A673 (cell line): ENCODE results near the gene HSD17B4. TPM values are rescaled to one million over a fixed set of nuclear protein-coding genes. Genes with fewer than 3 reads are reported as not detected.

Source experiments
- BruUV-seq: library from RNA; stranded (reverse); fragments of 400-500 nt; replicated peaks from 2 replicates; lab custom pipeline; 2021; lab: Mats Ljungman, UMichigan
- CTCF ChIA-PET: fragments of 300-600 bp; sonication (Branson Sonifier 250); formaldehyde crosslinking; loops from one replicate; lab custom pipeline; 2022; ENCODE audit warnings: antibody characterized with exemption; lab: Charles Lee
- POLR2A ChIA-PET: fragments of 300-600 bp; sonication (Branson Sonifier 250); formaldehyde crosslinking; loops from one replicate; lab custom pipeline; 2022; ENCODE audit warnings: antibody characterized with exemption; ENCODE audit not compliant: low non-redundant PET; lab: Charles Lee
- DNase-seq: peaks from one replicate; pipeline ENCODE4 v3.0.0-alpha.2; 2015; ENCODE audit warnings: low spot score
- H3K27ac ChIP-seq: fragments of 200-600 bp; sonication (generic); 2 replicates; pipeline ENCODE4 v1.5.1; 2016; ENCODE audit warnings: mixed run types, low read depth, mild to moderate bottlenecking, mixed read lengths, antibody characterized with exemption, low read length; ENCODE audit not compliant: poor library complexity, severe bottlenecking
- H3K27me3 ChIP-seq: fragments of 200-600 bp; sonication (generic); replicated peaks from 2 replicates; pipeline ENCODE4 v1.6.1; 2017; ENCODE audit warnings: mixed run types, low read depth, mild to moderate bottlenecking, mixed read lengths, antibody characterized with exemption, low read length; ENCODE audit not compliant: insufficient read depth, poor library complexity
- H3K36me3 ChIP-seq: fragments of 200-600 bp; sonication (generic); 2 replicates; pipeline ENCODE4 v1.6.1; 2016; ENCODE audit warnings: mixed run types, mild to moderate bottlenecking, mixed read lengths, antibody characterized with exemption, low read length; ENCODE audit not compliant: insufficient read depth, poor library complexity, severe bottlenecking
- H3K4me1 ChIP-seq: fragments of 200-600 bp; sonication (generic); 2 replicates; pipeline ENCODE4 v1.6.1; 2017; ENCODE audit warnings: mixed run types, mild to moderate bottlenecking, mixed read lengths, antibody characterized with exemption, low read length; ENCODE audit not compliant: insufficient read depth, poor library complexity, severe bottlenecking
- H3K4me3 ChIP-seq: fragments of 200-600 bp; sonication (generic); 2 replicates; pipeline ENCODE4 v1.5.1; 2016; ENCODE audit warnings: low read depth, mixed run types, mild to moderate bottlenecking, mixed read lengths, low read length; ENCODE audit not compliant: poor library complexity, severe bottlenecking
- H3K9me3 ChIP-seq: fragments of 200-600 bp; sonication (generic); 2 replicates; pipeline ENCODE4 v1.6.1; 2016; ENCODE audit warnings: mixed run types, low read depth, mild to moderate bottlenecking, mixed read lengths, antibody characterized with exemption, low read length; ENCODE audit not compliant: poor library complexity, severe bottlenecking
- EZH2 ChIP-seq: fragments of 200-600 bp; sonication (generic); IDR thresholded peaks from 2 replicates; pipeline ENCODE4 v1.6.1; 2017; ENCODE audit warnings: borderline replicate concordance, low read depth, mild to moderate bottlenecking, mixed read lengths, antibody characterized with exemption, low read length; ENCODE audit not compliant: poor library complexity, severe bottlenecking
- intact Hi-C: fragments of 100-400 bp; cut with micrococcal nuclease; formaldehyde crosslinking; loops from one replicate; pipeline ENCODE4 v1.10.0; 2022; ENCODE audit not compliant: unreplicated experiment
- total RNA-seq: library from RNA; stranded (reverse); gene quantifications from 2 replicates; pipeline ENCODE4 v1.2.3, GENCODE V29; 2021
- TF ChIP-seq, protein P1 (sequence below): fragments of 300-800, 200-600 bp; sonication (generic); conservative IDR thresholded peaks from 2 replicates; pipeline ENCODE4 v1.5.1; 2017; ENCODE audit warnings: low read depth, mild to moderate bottlenecking, antibody characterized with exemption, low read length, moderate library complexity, mixed read lengths

The HSD17B4 gene
- total RNA-seq, 1 experiment from 2014 or later: 140 TPM

DNA sequence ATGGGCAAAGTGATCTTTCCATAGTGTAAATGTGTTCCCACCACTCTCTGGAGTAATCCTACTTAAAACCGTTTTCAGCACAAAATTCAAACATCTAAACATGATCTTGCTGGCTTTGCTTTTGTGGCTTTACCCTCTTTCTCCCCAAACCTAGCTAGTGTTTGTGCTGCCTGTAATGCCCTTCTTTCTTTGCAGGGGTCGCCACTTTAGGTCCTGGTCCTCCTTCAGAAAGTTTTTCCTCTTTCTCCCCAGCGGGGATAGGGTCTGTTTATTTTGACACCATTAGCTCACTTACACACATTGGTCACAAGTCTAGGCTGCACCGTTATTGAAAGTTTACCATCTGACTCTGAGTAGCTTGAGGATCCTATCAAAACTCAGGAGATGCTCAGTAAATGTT, 736 bp upstream of the HSD17B4 start:
- Histone ChIP-seq H3K27ac (no peak overlapping the region), H3K9me3 (no peaks in the 10 kb centered on the region), H3K27me3 (no peaks in the 10 kb centered on the region), H3K4me3 (no peak overlapping the region), H3K4me1 (peaks cover 6% of the 10 kb centered on the region), H3K36me3 (no peaks in the 10 kb centered on the region)
- no peak for DNase-seq
- ChIA-PET CTCF (no interaction called here), POLR2A (interaction anchor here (0.6 kb wide), 1 partner anchor 36 kb away, joined by 24 read pairs; no protein-coding TSS in a partner anchor)
- no TSS peak for BruUV-seq
- intact Hi-C loops: no loop called here
- TF ChIP-seq, protein P1, sequence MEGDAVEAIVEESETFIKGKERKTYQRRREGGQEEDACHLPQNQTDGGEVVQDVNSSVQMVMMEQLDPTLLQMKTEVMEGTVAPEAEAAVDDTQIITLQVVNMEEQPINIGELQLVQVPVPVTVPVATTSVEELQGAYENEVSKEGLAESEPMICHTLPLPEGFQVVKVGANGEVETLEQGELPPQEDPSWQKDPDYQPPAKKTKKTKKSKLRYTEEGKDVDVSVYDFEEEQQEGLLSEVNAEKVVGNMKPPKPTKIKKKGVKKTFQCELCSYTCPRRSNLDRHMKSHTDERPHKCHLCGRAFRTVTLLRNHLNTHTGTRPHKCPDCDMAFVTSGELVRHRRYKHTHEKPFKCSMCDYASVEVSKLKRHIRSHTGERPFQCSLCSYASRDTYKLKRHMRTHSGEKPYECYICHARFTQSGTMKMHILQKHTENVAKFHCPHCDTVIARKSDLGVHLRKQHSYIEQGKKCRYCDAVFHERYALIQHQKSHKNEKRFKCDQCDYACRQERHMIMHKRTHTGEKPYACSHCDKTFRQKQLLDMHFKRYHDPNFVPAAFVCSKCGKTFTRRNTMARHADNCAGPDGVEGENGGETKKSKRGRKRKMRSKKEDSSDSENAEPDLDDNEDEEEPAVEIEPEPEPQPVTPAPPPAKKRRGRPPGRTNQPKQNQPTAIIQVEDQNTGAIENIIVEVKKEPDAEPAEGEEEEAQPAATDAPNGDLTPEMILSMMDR: no peak
- TF ChIP-seq EZH2: no peak

DNA sequence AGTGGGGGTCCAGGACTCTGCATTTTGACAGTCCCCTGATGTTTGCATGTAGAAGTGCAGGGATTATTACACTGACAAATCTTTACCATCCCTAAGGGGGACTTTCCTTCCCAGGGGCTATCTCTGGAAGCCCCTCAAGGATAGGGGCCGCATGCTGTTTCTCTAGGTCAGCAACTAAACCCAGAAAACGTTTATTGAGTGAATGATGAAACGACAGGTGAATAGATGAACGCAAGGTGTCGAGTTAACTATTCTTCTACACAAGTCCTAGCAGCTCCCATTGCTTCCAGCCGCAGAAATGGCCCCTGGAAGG, 281 bp upstream of the HSD17B4 start:
- intact Hi-C loops: no loop called here
- no peaks in the 10 kb centered on the region for H3K36me3 ChIP-seq
- ChIA-PET POLR2A (no interaction called here), CTCF (no interaction called here)
- no TSS peak for BruUV-seq
- TF ChIP-seq, protein P1: no peak
- TF ChIP-seq EZH2: no peak
- peak overlapping the region; percentile 89 for H3K4me3 ChIP-seq
- DNase-seq: no peak
- H3K4me1 ChIP-seq: peaks cover 6% of the 10 kb centered on the region
- no peaks in the 10 kb centered on the region for H3K9me3 ChIP-seq
- H3K27ac ChIP-seq: no peak overlapping the region
- no peaks in the 10 kb centered on the region for H3K27me3 ChIP-seq

DNA sequence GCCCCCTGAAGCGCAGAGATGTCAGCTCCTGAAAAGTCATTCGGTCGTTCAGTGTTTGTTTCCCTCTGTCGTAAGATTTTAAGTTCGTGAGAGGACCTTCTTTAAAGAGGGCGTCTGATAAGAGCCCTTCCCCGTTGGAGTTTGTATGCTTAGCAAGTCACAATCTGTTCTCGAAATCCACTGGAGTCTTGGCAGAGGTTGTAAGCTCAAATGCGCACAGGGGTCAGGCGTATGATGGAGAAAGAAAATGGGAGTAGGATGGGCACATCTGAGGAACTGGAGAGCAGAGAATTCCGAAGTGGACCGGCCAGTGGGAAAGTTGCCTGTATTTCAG, 710 bp downstream of the HSD17B4 start:
- BruUV-seq: no TSS peak
- POLR2A ChIA-PET: no interaction called here
- CTCF ChIA-PET: no interaction called here
- peak; percentile 21 for DNase-seq
- H3K9me3 ChIP-seq: no peaks in the 10 kb centered on the region
- no peak for TF ChIP-seq EZH2
- TF ChIP-seq, protein P1: no peak
- H3K27me3 ChIP-seq: no peaks in the 10 kb centered on the region
- H3K36me3 ChIP-seq: no peaks in the 10 kb centered on the region
- intact Hi-C loops: no loop called here
- peak overlapping the region; percentile 89 for H3K27ac ChIP-seq
- peak overlapping the region; percentile 89 for H3K4me3 ChIP-seq
- H3K4me1 ChIP-seq: peaks cover 6% of the 10 kb centered on the region
